GM12878 (cell line): ENCODE data around the gene IQCF6. TPM values are rescaled to one million over a fixed set of nuclear protein-coding genes. Genes with fewer than 3 reads are reported as not detected.
"Not testable (repeated sequence)": the region's sequence is repeated elsewhere in the genome, so short reads cannot be mapped to it uniquely, and the experiment has no call there.

Experiments
- ATAC-seq: fragments of 200-7000 bp; cut with Tn5 transposase; 3 replicates; pipeline ENCODE4 v1.9.1; 2020; ENCODE audit warnings: mild to moderate bottlenecking, moderate library complexity
- BruUV-seq: library from RNA; stranded (reverse); fragments of 400-500 nt; replicated peaks from 2 replicates; lab custom pipeline; 2021; lab: Mats Ljungman, UMichigan
- CTCF ChIA-PET: fragments of 300-600 bp; sonication (Branson Sonifier 250); formaldehyde crosslinking; extraction: SDS; loops from one replicate; lab custom pipeline; 2021; ENCODE audit warnings: inconsistent platforms; lab: Yijun Ruan, JAX
- POLR2A ChIA-PET: fragments of 350-600 bp; formaldehyde crosslinking; extraction: SDS; loops from one replicate; lab custom pipeline; 2021; ENCODE audit warnings: inconsistent platforms; lab: Charles Lee
- RAD21 ChIA-PET: fragments of 300-600 bp; sonication (Branson Sonifier 250); formaldehyde crosslinking; loops from one replicate; lab custom pipeline; 2023; ENCODE audit warnings: antibody characterized with exemption; ENCODE audit not compliant: unreplicated experiment; lab: Charles Lee
- SMC1A ChIA-PET: fragments of 300-600 bp; sonication (Branson Sonifier 250); formaldehyde crosslinking; loops from one replicate; lab custom pipeline; 2023; ENCODE audit not compliant: unreplicated experiment, uncharacterized antibody; lab: Charles Lee
- DNase-seq: peaks from one replicate; pipeline ENCODE4 v3.0.0-alpha.2; 2011; ENCODE audit warnings: low read depth, low spot score
- FAIRE-seq: peaks from 3 replicates; lab custom pipeline; 2011; peaks lifted over from hg19 to GRCh38; lab: Jason Lieb, UNC
- H2AFZ ChIP-seq: 2 replicates; pipeline ENCODE4 v1.6.0; 2011; ENCODE audit warnings: low read depth, low read length, control low read depth; ENCODE audit not compliant: control insufficient read depth
- H3K27ac ChIP-seq: 2 replicates; pipeline ENCODE4 v1.5.1; 2011; ENCODE audit warnings: control low read depth; ENCODE audit not compliant: control insufficient read depth, insufficient read depth
- H3K27me3 ChIP-seq, 2 experiments: replicated peaks in 1 of 2; 2 replicates each; pipeline versions ENCODE4 v1.6.0 to v1.6.1; 2011; ENCODE audit warnings: low read length in 1 of 2; ENCODE audit not compliant: control insufficient read depth in 2 of 2, insufficient read depth in 2 of 2
- H3K36me3 ChIP-seq, 2 experiments: 2 replicates each; pipeline ENCODE4 v1.5.1; 2011; ENCODE audit warnings: low read length in 1 of 2; ENCODE audit not compliant: control insufficient read depth in 2 of 2, insufficient read depth in 2 of 2
- H3K4me1 ChIP-seq: 2 replicates; pipeline ENCODE4 v1.6.1; 2011; ENCODE audit warnings: mild to moderate bottlenecking, low read length, moderate library complexity, mixed read lengths; ENCODE audit not compliant: control insufficient read depth, insufficient read depth
- H3K4me2 ChIP-seq: 2 replicates; pipeline ENCODE4 v1.6.0; 2011; ENCODE audit warnings: control low read depth; ENCODE audit not compliant: control insufficient read depth, insufficient read depth
- H3K4me3 ChIP-seq: fragments of 200-600 bp; sonication (generic); 2 replicates; pipeline ENCODE4 v1.5.1; 2016
- H3K79me2 ChIP-seq: 2 replicates; pipeline ENCODE4 v1.6.0; 2011; ENCODE audit warnings: low read length; ENCODE audit not compliant: control insufficient read depth, insufficient read depth
- H3K9ac ChIP-seq: 2 replicates; pipeline ENCODE4 v1.8.0; 2011; ENCODE audit warnings: low read length, control low read depth, mixed read lengths; ENCODE audit not compliant: control insufficient read depth, insufficient read depth
- H3K9me3 ChIP-seq: replicated peaks from 3 replicates; pipeline ENCODE4 v1.5.1; 2011; ENCODE audit warnings: mild to moderate bottlenecking, low read length; ENCODE audit not compliant: control insufficient read depth, insufficient read depth
- H4K20me1 ChIP-seq: 2 replicates; pipeline ENCODE4 v1.6.0; 2011; ENCODE audit not compliant: control insufficient read depth, insufficient read depth
- HSF1 ChIP-seq: fragments of 150-350 bp; IDR thresholded peaks from 2 replicates; pipeline ENCODE4 v1.6.1; 2014; ENCODE audit warnings: mild to moderate bottlenecking, low read depth, low read length
- PRDM15 ChIP-seq: fragments of 450-650 bp; formaldehyde crosslinking; IDR thresholded peaks from 2 replicates; pipeline ENCODE4 v1.4.0; 2020; ENCODE audit warnings: mild to moderate bottlenecking, moderate library complexity
- ZNF24 ChIP-seq: fragments of 450-650 bp; IDR thresholded peaks from 2 replicates; pipeline ENCODE4 v1.6.1; 2017; ENCODE audit warnings: antibody characterized with exemption, mild to moderate bottlenecking
- in situ Hi-C: fragments of 300-500 bp; cut with MboI; formaldehyde crosslinking; loops from 9 replicates; pipeline ENCODE4 v1.14.3; 2018; ENCODE audit warnings: mixed read lengths
- intact Hi-C: fragments of 100-400 bp; cut with micrococcal nuclease; formaldehyde crosslinking; loops from one replicate; pipeline ENCODE4 v1.14.2; 2022; ENCODE audit not compliant: unreplicated experiment
- polyA plus RNA-seq, 11 experiments: library from polyadenylated mRNA; depleted of rRNA in 4 of 11; unstranded in 6 of 11; stranded (reverse) in 5 of 11; fragments of >200 nt; fragmentation: Nextera tagmentation in 4 of 11; fragmentation: Illumina TruSeq in 1 of 11; extraction: Ambion mirVana in 4 of 11; extraction: Trizol in 1 of 11; gene quantifications; 1 replicate in 1 of 11; 2 replicates in 10 of 11; pipeline versions ENCODE4 v1.2.1 to v1.2.3, GENCODE V29; 2011 to 2016; ENCODE audit warnings: inconsistent platforms in 2 of 11, missing spikeins in 2 of 11, low read depth in 1 of 11
- total RNA-seq, 4 experiments: library from RNA; depleted of rRNA in 3 of 4; stranded (reverse); fragments of >200 nt in 3 of 4; fragmentation: Illumina TruSeq in 1 of 4; extraction: Trizol in 1 of 4; gene quantifications; 2 replicates each; pipeline versions ENCODE4 v1.2.1 to v1.2.3, GENCODE V29; 2013 to 2021

IQCF6 gene
- total and polyA plus RNA-seq, 10 of the 15 experiments (the other 5 are each of a cell fraction or from before 2014, with no cell fraction given) = not detected

GRCh38 chr3:51789437-51789836, 10.4 kb upstream of the IQCF6 start (continued):
- TF ChIP-seq PRDM15 (CRISPR knock-in tag) = no peak
- no peak for TF ChIP-seq HSF1
- no peak for TF ChIP-seq ZNF24

GRCh38 chr3:51787576-51787975, 8.5 kb upstream of the IQCF6 start:
- BruUV-seq, H3K27ac ChIP-seq, H3K27me3 ChIP-seq, H3K36me3 ChIP-seq, H3K9me3 ChIP-seq, POLR2A ChIA-PET, FAIRE-seq, ATAC-seq, DNase-seq, H3K4me1 ChIP-seq, H3K4me2 ChIP-seq, H2AFZ ChIP-seq, H3K4me3 ChIP-seq, intact Hi-C loops, in situ Hi-C loops, H4K20me1 ChIP-seq, H3K79me2 ChIP-seq, H3K9ac ChIP-seq: not testable (repeated sequence)
- ChIA-PET SMC1A (interaction anchor here (0.6 kb wide), 1 partner anchor 184 kb away, joined by 3 read pairs; no protein-coding TSS in a partner anchor), CTCF (interaction anchor here (1.3 kb wide), 1 partner anchor 12 kb away, joined by 7 read pairs; no protein-coding TSS in a partner anchor), RAD21 (interaction anchor here (1.0 kb wide), 1 partner anchor 63 kb away, joined by 3 read pairs; no protein-coding TSS in a partner anchor)
